OCI-LY7 (cell line): ENCODE data around the gene FREY1. TPM values are rescaled to one million over a fixed set of nuclear protein-coding genes. Genes with fewer than 3 reads are reported as not detected.
A peak's percentile ranks its signal among the peaks of the same experiment; 100 is the strongest.

Source experiments
- BruUV-seq: library from RNA; stranded (reverse); fragments of 400-500 nt; replicated peaks from 2 replicates; lab custom pipeline; 2021; lab: Mats Ljungman, UMichigan
- CTCF ChIA-PET: fragments of 300-600 bp; sonication (Branson Sonifier 250); formaldehyde crosslinking; loops from one replicate; lab custom pipeline; 2022; ENCODE audit warnings: antibody characterized with exemption; ENCODE audit not compliant: unreplicated experiment; lab: Charles Lee
- POLR2A ChIA-PET: fragments of 300-600 bp; sonication (Branson Sonifier 250); formaldehyde crosslinking; loops from one replicate; lab custom pipeline; 2022; ENCODE audit warnings: antibody characterized with exemption; lab: Charles Lee
- DNase-seq: peaks from one replicate; pipeline ENCODE4 v3.0.0-alpha.2; 2015; ENCODE audit warnings: low spot score
- H2AFZ ChIP-seq: fragments of 200-600 bp; sonication (generic), shearing (Covaris generic); 2 replicates; pipeline ENCODE4 v1.6.1; 2014; ENCODE audit warnings: mild to moderate bottlenecking, antibody characterized with exemption, low read length, moderate library complexity
- H3K27ac ChIP-seq: fragments of 200-600 bp; sonication (generic); 2 replicates; pipeline ENCODE4 v1.5.1; 2014; ENCODE audit warnings: mixed run types, low read depth, mild to moderate bottlenecking, moderate library complexity, low read length, inconsistent platforms; ENCODE audit not compliant: poor library complexity, severe bottlenecking
- H3K36me3 ChIP-seq: fragments of 200-600 bp; sonication (generic); 2 replicates; pipeline ENCODE4 v1.6.1; 2014; ENCODE audit warnings: mild to moderate bottlenecking, antibody characterized with exemption, low read length, moderate library complexity, mixed read lengths; ENCODE audit not compliant: insufficient read depth
- H3K4me1 ChIP-seq: fragments of 200-600 bp; sonication (generic); 2 replicates; pipeline ENCODE4 v1.5.1; 2014; ENCODE audit warnings: mild to moderate bottlenecking, low read length; ENCODE audit not compliant: insufficient read depth, poor library complexity, severe bottlenecking
- H3K4me2 ChIP-seq: fragments of 200-600 bp; sonication (generic); 2 replicates; pipeline ENCODE4 v1.6.1; 2014; ENCODE audit warnings: mild to moderate bottlenecking, low read length
- H3K4me3 ChIP-seq: fragments of 200-600 bp; sonication (generic); 2 replicates; pipeline ENCODE4 v1.5.1; 2014; ENCODE audit warnings: mild to moderate bottlenecking, low read depth, low read length; ENCODE audit not compliant: poor library complexity, severe bottlenecking
- H3K79me2 ChIP-seq: fragments of 200-600 bp; sonication (generic); 2 replicates; pipeline ENCODE4 v1.6.1; 2016; ENCODE audit warnings: low read depth, mild to moderate bottlenecking, low read length, moderate library complexity, mixed read lengths; ENCODE audit not compliant: insufficient read depth
- H3K9me2 ChIP-seq: fragments of 200-600 bp; sonication (generic); 2 replicates; pipeline ENCODE4 v1.6.1; 2016; ENCODE audit warnings: mild to moderate bottlenecking, low read length, mixed read lengths; ENCODE audit not compliant: insufficient read depth
- H3K9me3 ChIP-seq: fragments of 200-600 bp; sonication (generic); 2 replicates; pipeline ENCODE4 v1.6.1; 2014; ENCODE audit warnings: mild to moderate bottlenecking, mixed run types, low read length, mixed read lengths
- H4K20me1 ChIP-seq: fragments of 200-600 bp; sonication (generic); 2 replicates; pipeline ENCODE4 v1.6.1; 2014; ENCODE audit warnings: mild to moderate bottlenecking, antibody characterized with exemption, low read length, moderate library complexity, mixed read lengths; ENCODE audit not compliant: insufficient read depth
- CTCF ChIP-seq: fragments of 200-600 bp; sonication (generic); conservative IDR thresholded peaks from 2 replicates; pipeline ENCODE4 v1.5.1; 2014; ENCODE audit warnings: mild to moderate bottlenecking, antibody characterized with exemption, low read length, moderate library complexity, mixed read lengths
- EZH2phosphoT487 ChIP-seq: fragments of 200-600 bp; sonication (generic); IDR thresholded peaks from 2 replicates; pipeline ENCODE4 v1.6.1; 2018; ENCODE audit warnings: low read depth, borderline replicate concordance, mild to moderate bottlenecking, mixed run types, antibody characterized with exemption, low read length, moderate library complexity, mixed read lengths
- intact Hi-C: fragments of 100-400 bp; cut with micrococcal nuclease; formaldehyde crosslinking; loops from one replicate; pipeline ENCODE4 v1.10.0; 2022; ENCODE audit not compliant: unreplicated experiment
- total RNA-seq, 2 experiments: library from RNA; depleted of rRNA in 1 of 2; stranded (reverse); fragments of >200 nt in 1 of 2; shearing (Covaris generic) in 1 of 2; gene quantifications; 2 replicates each; pipeline ENCODE4 v1.2.3, GENCODE V29; 2014 to 2022

FREY1 gene
- total RNA-seq, 2 experiments from 2014 or later, result 3.3 to 3.7 TPM

- no peaks in the 10 kb centered on the region for H3K9me2 ChIP-seq
- peak overlapping the region; percentile 55 for H2AFZ ChIP-seq
- no peak for TF ChIP-seq EZH2phosphoT487
- H3K9me3 ChIP-seq, result no peaks in the 10 kb centered on the region
- peak overlapping the region; percentile 89 for H3K4me2 ChIP-seq
- ChIA-PET CTCF (interaction anchor here (1.4 kb wide), 1 partner anchor 11 kb away, joined by 7 read pairs; no protein-coding TSS in a partner anchor), POLR2A (interaction anchor here (0.5 to 4.5 kb wide), 4 partner anchors 11 to 522 kb away, joined by 3 to 33 read pairs (median 5); no protein-coding TSS in a partner anchor)
- peak overlapping the region; percentile 93 for H3K4me3 ChIP-seq
- H3K36me3 ChIP-seq, result peaks cover 18% of the 10 kb centered on the region; the same call in 1 of the 2 replicates
- no peaks in the 10 kb centered on the region for H4K20me1 ChIP-seq
- intact Hi-C loops, result loop anchor here (1.0 to 5.0 kb wide), 2 partner anchors 11 to 198 kb away; no protein-coding TSS in a partner anchor
- peak overlapping the region; percentile 88 for H3K27ac ChIP-seq
- H3K79me2 ChIP-seq, result peaks cover 16% of the 10 kb centered on the region
- no peak for DNase-seq
- no TSS peak for BruUV-seq
- H3K4me1 ChIP-seq, result peaks cover 52% of the 10 kb centered on the region
Measured at GRCh38 chr11:45918962-45919675, 12.0 kb upstream of the FREY1 start.

DNA sequence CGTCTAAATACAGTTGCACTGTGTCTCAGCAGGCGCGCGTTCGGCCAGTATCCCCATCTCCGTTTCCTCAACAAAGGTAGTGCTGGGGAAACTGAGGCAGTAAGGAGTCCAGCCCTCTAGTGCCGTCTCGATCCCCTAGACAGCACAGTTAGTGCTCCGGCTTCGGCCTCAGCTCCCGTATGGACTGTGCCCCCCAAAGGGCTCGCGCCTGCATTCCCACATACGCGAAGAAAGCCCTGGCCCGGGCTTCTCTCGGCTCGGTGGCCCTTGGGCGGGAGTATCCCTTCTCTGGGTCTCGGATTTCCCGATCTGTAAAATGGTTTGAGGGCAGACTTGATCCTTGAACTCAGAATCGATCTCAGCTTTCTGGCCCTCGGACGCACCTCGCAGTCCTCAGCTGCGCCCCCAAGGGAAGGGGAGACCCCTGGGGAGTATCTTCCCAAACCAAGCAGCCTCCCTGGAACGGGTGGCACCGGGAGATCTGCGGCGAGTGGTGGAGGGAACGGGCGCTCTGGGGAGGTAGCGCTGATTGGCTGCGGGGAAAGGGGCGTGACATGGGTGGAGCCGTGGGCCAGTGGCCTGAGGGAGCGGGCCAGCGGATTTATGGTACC is 11.4 kb upstream of the FREY1 start:
- TF ChIP-seq CTCF, result no peak
- no peak for TF ChIP-seq EZH2phosphoT487
- CTCF ChIA-PET, result interaction anchor here (1.0 to 1.4 kb wide), 3 partner anchors 12 to 46 kb away, joined by 3 to 7 read pairs (median 3); no protein-coding TSS in a partner anchor
- DNase-seq, result peak; percentile 77
- Histone ChIP-seq H3K36me3 (peaks cover 24% of the 10 kb centered on the region), H2AFZ (peak overlapping the region; percentile 55), H4K20me1 (no peaks in the 10 kb centered on the region), H3K4me3 (peak overlapping the region; percentile 93), H3K9me3 (no peaks in the 10 kb centered on the region), H3K79me2 (peaks cover 16% of the 10 kb centered on the region), H3K4me1 (peaks cover 47% of the 10 kb centered on the region), H3K4me2 (peak overlapping the region; percentile 89), H3K9me2 (no peaks in the 10 kb centered on the region), H3K27ac (peak overlapping the region; percentile 88)
- no TSS peak for BruUV-seq
- POLR2A ChIA-PET, result interaction anchor here (0.7 to 4.5 kb wide), 6 partner anchors 10 to 349 kb away, joined by 3 to 33 read pairs (median 4); no protein-coding TSS in a partner anchor
- intact Hi-C loops, result loop anchor here (1.0 to 5.0 kb wide), 2 partner anchors 12 to 199 kb away; no protein-coding TSS in a partner anchor
